ENCODE measurements around the gene MED29. TPM values are rescaled to one million over a fixed set of nuclear protein-coding genes. Genes with fewer than 3 reads are reported as not detected.
A peak's percentile ranks its signal among the peaks of the same experiment; 100 is the strongest.
"Not testable (repeated sequence)": the region's sequence is repeated elsewhere in the genome, so short reads cannot be mapped to it uniquely, and the experiment has no call there.

The MED29 gene
- total RNA-seq, 2 donors from 2014 or later, result 22.2 to 23.6 TPM

DNA sequence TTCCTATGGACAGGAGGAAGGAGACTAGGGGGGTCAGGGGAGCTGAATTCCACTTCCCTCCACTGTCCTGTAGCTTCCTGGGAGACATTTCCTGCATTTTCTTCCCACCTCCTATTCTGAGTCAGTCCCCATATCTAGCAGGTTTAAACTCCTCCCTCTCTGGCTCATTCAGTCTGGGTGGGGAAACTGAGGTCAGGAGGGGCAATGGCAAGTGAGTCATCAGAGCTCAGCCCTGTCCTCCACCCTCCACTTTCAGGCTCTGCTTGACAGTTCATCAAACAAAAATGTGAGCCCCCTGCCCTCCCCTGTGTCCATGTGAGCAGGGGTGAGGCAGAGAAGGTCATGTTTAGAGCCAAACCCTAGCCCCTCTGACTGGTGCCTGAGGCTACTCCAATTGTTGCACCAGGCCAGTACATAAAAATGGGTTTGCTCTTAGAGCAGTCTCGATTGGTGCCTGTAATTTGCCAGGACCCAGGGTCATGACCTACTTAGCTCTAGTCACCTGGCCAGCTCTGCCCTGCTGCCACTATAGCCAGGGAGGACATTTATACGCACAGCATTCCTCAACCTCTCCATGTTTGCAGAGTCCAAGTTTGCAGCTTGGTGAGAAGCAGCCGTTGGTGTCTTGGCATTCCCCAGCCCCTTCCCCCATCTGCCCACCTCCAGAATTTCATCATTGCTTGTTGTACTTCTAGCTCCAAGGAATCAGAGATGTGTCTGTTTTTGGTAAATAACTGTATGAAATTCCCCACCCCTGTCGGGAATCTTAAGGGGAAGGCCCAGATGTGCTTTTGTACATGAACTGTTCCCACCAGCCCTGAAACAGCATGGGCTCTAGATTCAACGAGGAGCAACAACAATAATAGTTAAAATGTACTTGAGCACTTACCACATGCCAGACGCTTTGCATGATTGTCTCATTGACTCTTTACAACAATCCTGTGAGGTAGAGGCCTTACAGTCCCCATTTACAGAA is 28.2 kb upstream of the MED29 start:
- peak overlapping the region; percentile 63 to 92 for H3K27ac Mint-ChIP-seq
- no peaks in the 10 kb centered on the region for H3K9me3 Mint-ChIP-seq
- H3K36me3 Mint-ChIP-seq, result peaks cover 0 to 7% of the 10 kb centered on the region in 2 donors
- no peak for DNase-seq (ENCODE audit: low spot score in 2 of 2)
- ATAC-seq, result peak in 1 of 2 donors; percentile 31

DNA sequence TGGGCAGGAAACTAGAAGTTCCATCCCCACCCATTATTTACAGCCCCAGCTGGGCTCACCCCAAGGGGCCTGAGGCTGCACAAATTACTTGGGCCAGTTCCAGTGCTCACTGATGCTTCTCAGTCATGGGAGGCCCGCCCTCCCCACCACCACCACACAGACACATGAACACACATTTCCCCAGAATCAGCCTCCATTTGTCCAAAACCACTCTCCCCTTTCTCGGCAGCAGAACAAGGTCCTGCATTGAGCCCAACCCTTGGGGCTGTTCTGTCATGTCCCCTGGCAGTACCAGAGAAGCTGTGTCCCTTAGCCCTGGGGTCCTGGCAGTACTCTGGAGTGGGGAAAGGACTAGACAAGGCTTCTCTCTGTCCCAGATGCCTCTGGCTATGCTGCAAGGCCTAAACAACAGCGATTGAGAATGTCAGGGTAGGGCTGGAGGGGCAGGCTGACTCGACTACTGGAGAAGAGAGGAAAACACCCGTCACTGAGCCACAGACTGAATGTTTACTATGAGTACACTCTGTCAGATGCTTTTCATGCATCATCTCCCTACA is 27.2 kb upstream of the MED29 start:
- DNase-seq (ENCODE audit: low spot score in 2 of 2) (no peak), ATAC-seq (peak in 1 of 2 donors; percentile 20)
- Mint-ChIP-seq H3K36me3 (peaks cover 0 to 7% of the 10 kb centered on the region in 2 donors), H3K9me3 (no peaks in the 10 kb centered on the region), H3K27ac (peak overlapping the region; percentile 45 to 50)

DNA sequence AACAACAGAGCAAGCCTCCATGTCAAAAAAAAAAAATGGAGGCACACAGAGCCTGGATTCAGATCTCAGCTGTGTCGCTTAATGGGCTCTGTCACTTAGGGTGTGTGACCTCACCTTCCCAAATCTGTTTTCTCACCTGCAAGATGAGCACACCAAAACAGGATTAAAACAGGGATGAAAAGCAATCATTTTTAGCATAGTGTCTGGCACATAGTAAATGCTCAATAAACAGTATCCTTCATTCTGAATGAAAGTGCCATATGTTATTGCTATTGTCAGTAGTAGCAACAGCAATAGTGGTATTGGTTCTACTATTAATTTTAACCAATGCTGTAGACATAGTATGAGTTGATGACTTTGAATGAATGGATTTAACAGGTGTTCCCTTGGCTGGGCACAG is 25.6 kb upstream of the MED29 start:
- Mint-ChIP-seq H3K9me3 (no peaks in the 10 kb centered on the region), H3K27ac (no peak overlapping the region), H3K36me3 (peaks cover 0 to 7% of the 10 kb centered on the region in 2 donors)
- ATAC-seq (no peak), DNase-seq (ENCODE audit: low spot score in 2 of 2) (no peak)

GRCh38 chr19:39369200-39369599 is 22.0 kb upstream of the MED29 start:
- peaks cover 0 to 6% of the 10 kb centered on the region in 2 donors for H3K36me3 Mint-ChIP-seq
- H3K9me3 Mint-ChIP-seq, result no peaks in the 10 kb centered on the region

GRCh38 chr19:39370735-39371134 is 20.4 kb upstream of the MED29 start:
- H3K36me3 Mint-ChIP-seq, result no peaks in the 10 kb centered on the region
- ATAC-seq, result no peak
- H3K27ac Mint-ChIP-seq, result peak overlapping the region; percentile 70 to 73

More at GRCh38 chr19:39369200-39369599, 22.0 kb upstream of the MED29 start:
- DNase-seq (ENCODE audit: low spot score in 2 of 2), result no peak
- no peak for ATAC-seq
- peak overlapping the region in 1 of 2 donors; percentile 68 for H3K27ac Mint-ChIP-seq

DNA sequence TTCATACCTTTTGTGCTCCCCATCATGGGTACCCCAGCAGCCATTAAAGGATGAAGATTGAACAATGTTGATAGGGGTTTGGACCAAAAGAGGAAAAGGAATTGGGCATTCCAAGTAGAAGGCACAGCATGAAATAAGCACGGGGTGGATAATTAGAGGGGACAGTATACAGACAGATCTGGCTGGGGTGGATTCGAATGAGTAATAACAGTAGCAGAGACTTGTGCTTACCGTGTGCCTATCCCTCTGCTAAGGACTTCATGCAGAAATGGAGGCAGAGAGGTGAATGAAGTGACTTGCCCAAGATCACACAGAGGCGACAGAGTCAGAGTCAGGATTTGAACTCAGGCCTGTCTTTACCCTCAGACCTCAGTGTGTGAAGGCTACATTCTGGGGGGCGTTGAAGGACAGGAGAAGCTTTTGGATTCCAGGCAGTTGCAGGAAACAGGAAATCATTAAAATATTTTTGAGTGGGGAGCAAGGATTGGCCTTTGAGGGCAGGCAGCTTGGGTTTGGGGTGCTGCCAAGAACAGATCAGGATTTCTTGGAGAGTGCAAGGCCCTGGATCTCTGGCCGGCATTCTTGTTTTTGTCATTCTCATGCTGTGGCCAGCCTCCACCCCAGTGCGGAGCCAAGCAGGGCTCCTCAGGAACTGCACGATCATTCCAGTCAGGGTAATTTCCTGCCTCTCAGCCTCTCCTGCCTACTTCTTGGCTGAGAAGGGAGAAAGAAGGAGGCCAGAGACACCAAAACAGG is 19.0 kb upstream of the MED29 start:
- H3K9me3 Mint-ChIP-seq, result no peaks in the 10 kb centered on the region
- H3K27ac Mint-ChIP-seq, result peak overlapping the region; percentile 28 to 91
- no peaks in the 10 kb centered on the region for H3K36me3 Mint-ChIP-seq
- DNase-seq (ENCODE audit: low spot score in 2 of 2), result no peak
- ATAC-seq, result no peak

More at GRCh38 chr19:39370735-39371134, 20.4 kb upstream of the MED29 start:
- H3K9me3 Mint-ChIP-seq, result no peaks in the 10 kb centered on the region
- no peak for DNase-seq (ENCODE audit: low spot score in 2 of 2)

- Mint-ChIP-seq H3K36me3 (no peaks in the 10 kb centered on the region), H3K27ac (peak overlapping the region in 1 of 2 donors; percentile 25), H3K9me3 (no peaks in the 10 kb centered on the region)
- no peak for DNase-seq (ENCODE audit: low spot score in 2 of 2)
- ATAC-seq, result no peak
Observed at GRCh38 chr19:39372941-39373340, 18.2 kb upstream of the MED29 start.

GRCh38 chr19:39375929-39376328 is 15.2 kb upstream of the MED29 start:
- peak overlapping the region in 1 of 2 donors; percentile 9 for H3K27ac Mint-ChIP-seq
- no peaks in the 10 kb centered on the region for H3K36me3 Mint-ChIP-seq
- DNase-seq (ENCODE audit: low spot score in 2 of 2) (no peak), ATAC-seq (no peak)
- no peaks in the 10 kb centered on the region for H3K9me3 Mint-ChIP-seq

DNA sequence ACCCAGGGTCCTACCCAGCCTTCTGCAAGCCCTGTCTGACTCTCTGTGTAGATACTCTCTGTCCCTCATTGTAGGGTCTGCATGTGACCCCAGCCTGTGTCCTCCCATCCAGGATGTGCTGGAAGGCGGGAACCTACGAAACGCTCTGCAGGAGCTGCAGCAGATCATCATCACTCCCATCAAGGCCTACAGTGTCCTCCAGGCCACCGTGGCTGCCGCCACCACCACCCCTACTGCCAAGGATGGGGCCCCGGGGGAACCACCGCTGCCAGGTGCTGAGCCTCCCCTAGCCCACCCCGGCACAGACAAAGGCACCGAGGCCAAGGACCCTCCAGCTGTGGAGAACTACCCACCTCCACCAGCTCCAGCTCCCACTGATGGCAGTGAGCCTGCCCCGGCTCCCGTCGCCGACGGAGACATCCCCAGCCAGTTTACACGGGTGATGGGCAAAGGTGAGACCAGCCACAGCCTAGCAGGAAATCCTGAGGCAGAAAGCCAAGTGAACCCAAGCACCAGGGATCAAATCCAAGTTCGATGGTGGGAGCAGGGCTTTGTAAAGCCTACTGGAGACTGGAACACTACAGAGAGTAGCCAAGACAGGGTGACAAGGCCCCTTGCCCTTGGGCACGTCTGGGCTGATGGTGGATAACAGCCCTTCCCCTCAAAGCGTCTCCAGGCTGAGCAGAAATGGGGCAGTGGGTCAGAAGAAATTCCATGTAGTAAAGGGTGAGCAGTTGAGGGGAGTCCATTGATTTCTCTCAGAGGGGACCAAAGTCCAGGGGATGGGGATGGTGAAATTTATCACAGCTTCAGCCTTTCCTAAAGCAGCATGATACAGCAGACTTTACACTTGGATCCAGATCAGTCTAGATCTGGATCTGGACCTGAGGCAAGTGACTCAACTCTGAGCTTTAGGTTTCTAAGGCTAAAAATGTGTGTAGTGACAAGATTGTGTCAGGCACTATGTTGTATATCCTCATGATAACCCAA is 13.5 kb upstream of the MED29 start:
- no peak for ATAC-seq

GRCh38 chr19:39379366-39379765 is 11.8 kb upstream of the MED29 start:
- ATAC-seq; H3K36me3 Mint-ChIP-seq; H3K9me3 Mint-ChIP-seq; DNase-seq (ENCODE audit: low spot score in 2 of 2): not testable (repeated sequence)
- peak overlapping the region; percentile 7 to 50 for H3K27ac Mint-ChIP-seq

More for the DNA sequence above, 13.5 kb upstream of the MED29 start:
- no peak for DNase-seq (ENCODE audit: low spot score in 2 of 2)
- Mint-ChIP-seq H3K27ac (peak overlapping the region in 1 of 2 donors; percentile 89), H3K36me3 (no peaks in the 10 kb centered on the region), H3K9me3 (no peaks in the 10 kb centered on the region)

DNA sequence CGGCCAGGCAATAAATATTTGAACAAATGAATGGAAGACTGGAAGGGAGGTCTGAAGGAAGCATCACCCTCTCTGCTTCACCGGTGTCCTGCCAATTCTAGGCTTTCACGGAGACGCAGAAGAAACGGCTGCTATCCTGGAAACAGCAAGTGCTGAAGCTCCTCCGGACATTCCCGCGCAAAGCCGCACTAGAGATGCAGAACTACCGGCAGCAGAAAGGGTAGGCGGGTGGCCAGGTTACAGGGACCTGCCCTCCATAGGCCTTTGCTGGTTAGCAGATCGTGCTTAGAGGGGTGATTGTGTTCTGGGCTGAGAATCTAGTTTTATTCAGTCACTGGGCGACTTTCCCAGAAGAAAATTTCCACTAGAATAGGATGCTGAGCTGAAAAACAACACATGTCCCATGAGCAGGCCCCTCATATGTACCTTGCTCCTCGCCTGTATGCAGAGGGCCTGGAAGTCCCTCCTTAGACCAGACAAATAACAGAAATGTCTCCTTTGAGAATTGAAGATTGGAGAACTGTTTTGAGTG is 11.2 kb upstream of the MED29 start:
- DNase-seq (ENCODE audit: low spot score in 2 of 2) (no peak), ATAC-seq (no peak)
- Mint-ChIP-seq H3K27ac (peak overlapping the region in 1 of 2 donors; percentile 50), H3K9me3 (no peaks in the 10 kb centered on the region), H3K36me3 (no peaks in the 10 kb centered on the region)

- DNase-seq (ENCODE audit: low spot score in 2 of 2) (no peak), ATAC-seq (no peak)
- H3K27ac Mint-ChIP-seq, result peak overlapping the region; percentile 72 to 82
- H3K9me3 Mint-ChIP-seq, result no peaks in the 10 kb centered on the region
- no peaks in the 10 kb centered on the region for H3K36me3 Mint-ChIP-seq
Observed at GRCh38 chr19:39380521-39381502, 10.4 kb upstream of the MED29 start.

DNA sequence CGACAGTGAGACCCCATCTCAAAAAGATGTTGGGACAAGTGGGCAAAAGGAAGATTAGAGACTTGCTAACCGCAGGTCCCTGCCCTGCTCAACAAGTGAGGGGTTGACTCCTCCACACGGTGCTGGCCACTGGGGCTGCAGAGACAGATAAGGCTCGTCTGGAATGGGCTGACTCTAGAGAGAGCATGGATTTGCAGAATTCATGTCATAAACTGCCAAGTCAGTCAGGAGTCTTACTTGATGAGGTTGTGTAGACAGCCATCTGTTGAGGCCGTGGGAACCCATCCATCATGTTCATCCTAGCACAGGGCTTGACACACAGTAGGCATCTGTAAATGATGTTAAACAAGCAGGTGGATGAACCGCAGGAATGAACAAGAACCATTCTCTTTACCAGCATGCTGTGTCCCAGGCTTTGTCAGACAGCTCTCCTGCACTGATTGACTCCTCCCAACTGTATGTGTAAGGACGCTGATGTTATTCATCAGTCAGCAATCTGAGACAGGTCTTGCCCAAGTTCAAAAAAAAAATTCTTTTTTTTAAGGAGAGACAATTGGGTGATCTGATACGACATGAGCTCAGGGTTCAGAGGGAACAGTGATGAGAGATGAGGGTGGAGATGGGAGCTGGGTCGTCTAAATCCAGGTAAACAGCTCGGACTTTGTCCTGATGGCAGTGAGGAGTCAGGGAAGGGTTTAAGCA is 9.1 kb upstream of the MED29 start:
- Mint-ChIP-seq H3K27ac (peak overlapping the region; percentile 72 to 82), H3K36me3 (no peaks in the 10 kb centered on the region), H3K9me3 (no peaks in the 10 kb centered on the region)
- ATAC-seq, result peak in 1 of 2 donors; percentile 6
- DNase-seq (ENCODE audit: low spot score in 2 of 2), result no peak
